ENCODE results near the gene SLC24A3.

DNA sequence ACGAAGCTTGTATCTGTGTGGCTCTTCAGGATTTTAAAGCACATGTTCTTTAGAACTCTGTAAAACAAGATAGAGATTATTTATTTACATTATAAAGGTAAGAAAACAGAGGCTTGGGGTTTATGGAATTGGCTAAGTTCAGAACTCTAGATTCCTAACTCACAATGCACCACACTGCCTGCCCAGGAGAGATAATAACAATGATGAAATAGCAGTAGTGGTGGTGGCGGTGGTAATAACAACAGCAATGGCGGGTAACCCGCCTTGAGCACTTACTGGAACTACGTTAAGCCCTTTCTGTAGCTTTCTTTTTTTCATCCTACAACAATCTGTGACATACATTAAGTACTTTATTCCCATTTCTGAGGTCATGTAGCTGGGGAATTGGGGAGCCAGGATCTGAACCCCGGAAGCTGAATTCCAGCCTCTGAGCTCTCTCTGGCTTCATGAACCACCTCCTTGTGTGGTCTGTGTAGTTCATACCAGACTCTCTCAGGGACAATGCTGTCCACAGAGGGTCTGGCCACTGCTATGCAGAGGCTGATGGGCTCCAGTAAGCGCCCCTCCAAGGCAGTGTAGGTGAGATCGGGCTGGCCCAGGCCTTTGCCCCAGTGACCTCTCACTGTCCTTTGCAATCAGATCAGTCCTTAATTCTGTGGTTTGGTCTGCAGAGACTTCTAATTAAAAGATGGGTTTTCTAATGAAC, 260.9 kb downstream of the SLC24A3 start:
- TF ChIP-seq EZH2 (IDR thresholded peaks at IDR 0.05; ENCODE audit: low read depth) (no peak), CTCF (conservative IDR thresholded peaks at IDR 0.05) (no peak)

Measured in PC-9 (cell line).